Tibial nerve (tissue), 4 donors: ENCODE measurements around the gene CAPN11.

Experiments used
- CTCF ChIP-seq, 5 experiments: fragments of 200-600 bp in 3 of 5; fragments of 450-650 bp in 2 of 5; sonication (generic) in 3 of 5; IDR thresholded peaks; one replicate each; pipeline ENCODE4 v1.5.1; 2016 to 2019; ENCODE audit warnings: antibody characterized with exemption in 5 of 5, mild to moderate bottlenecking in 3 of 5, moderate library complexity in 2 of 5
- EP300 ChIP-seq, 2 donors: sonication (generic); formaldehyde crosslinking; IDR thresholded peaks; one replicate each; pipeline ENCODE4 v1.6.1; 2017; ENCODE audit warnings: antibody characterized with exemption in 2 of 2, mild to moderate bottlenecking in 1 of 2

- TF ChIP-seq CTCF (IDR thresholded peaks at IDR 0.05): no peak
- no peak for TF ChIP-seq EP300 (IDR thresholded peaks at IDR 0.05)
These were observed 43.8 kb downstream of the CAPN11 start for GRCh38 chr6:44202332-44202971.
